ENCODE results near the gene MACROD2.

Gene MACROD2

DNA sequence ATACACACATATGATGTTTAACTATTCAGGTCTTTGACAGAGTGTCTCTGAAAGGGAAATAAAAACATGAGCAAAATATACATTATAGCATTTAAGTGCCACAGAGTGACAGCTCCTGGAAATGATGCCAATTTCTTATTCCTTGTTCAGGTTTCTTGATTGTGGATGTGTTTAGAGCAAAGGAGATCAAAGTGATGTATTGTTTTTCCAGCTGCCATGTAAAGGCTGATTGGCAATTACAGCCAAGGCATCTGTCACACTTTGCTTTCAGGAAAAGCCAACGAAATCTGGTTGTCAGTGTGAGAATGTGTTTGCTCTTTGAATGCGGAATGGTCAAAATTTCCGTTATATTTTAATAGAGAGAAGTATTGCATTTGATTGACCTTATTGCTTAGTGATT lies 689.9 kb downstream of the MACROD2 start:
- FAIRE-seq: no peak

DNA sequence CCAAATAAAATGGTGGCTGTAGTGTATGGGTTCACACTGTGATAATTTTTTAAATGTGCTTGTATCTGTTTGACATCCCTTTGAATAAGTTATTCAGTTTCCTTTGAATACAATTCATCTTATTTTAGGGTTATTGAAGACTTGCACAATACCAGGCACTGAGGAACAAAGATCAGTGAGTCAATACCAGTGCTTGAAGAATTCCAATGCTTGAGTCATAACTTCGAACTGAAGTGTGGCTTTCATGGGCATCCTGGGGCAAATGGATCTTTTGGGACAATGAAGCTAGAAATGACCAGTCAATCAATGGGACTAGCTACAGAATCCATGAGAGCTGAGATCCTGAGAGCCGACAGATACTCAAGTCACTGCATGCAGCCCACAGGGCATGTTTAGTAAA lies 692.0 kb downstream of the MACROD2 start:
- FAIRE-seq: no peak

DNA sequence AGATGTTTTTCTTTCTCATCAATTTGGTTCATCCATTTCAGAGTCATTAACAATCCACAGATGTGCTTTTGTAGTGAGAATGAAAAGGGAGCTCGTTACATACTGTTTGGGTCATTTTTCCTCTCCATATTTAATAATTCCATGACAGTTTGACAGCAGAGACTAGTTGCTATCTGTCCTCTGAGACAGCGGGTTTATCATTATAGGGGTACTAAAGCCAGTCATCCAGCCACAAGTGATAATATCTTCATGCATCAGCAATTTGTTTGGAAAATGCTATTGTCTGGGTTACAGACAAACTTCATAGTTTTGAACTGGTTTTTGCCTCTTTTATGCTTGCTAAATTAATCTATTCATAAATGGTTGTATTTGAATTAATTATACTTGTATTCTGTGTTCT lies 692.7 kb downstream of the MACROD2 start:
- FAIRE-seq: no peak

DNA sequence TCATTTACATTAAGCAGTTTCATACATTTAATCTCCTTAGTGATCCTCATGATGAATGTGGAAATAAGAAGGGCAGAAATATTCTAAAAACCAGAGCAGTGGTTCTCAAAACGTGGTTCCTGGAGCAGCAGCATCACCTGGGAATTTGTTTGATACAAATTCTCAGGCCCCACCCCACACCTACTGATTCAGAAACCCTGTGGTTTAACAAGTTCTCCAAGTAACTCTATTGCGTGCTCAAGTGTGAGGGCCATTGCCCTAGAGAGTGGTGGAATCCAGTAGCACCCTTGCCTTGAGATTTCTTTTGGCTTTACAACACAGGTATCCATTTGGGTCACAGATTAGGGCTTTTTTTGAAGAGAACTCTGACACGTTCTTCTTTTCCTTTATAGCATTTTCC lies 696.7 kb downstream of the MACROD2 start:
- no peak for FAIRE-seq

DNA sequence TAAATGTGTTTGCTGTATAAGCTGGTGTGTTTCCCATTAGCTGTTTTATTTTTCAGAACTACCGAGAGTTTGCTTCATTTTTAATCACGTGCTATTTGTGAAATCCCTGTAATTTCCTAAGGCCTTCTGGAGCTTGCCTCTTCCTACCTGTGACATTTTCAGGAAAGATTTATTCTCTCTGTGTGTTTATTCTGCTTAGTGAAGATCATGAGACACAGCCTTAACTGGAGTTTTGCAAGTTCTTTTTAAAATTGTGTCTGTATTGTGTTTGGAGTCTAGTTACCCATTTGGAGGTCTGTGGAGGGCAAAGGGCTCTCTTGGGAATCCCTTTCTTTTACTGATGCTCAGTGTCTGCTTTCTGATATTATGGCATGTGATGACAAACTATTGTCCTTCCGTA lies 701.2 kb downstream of the MACROD2 start:
- no peak for FAIRE-seq

DNA sequence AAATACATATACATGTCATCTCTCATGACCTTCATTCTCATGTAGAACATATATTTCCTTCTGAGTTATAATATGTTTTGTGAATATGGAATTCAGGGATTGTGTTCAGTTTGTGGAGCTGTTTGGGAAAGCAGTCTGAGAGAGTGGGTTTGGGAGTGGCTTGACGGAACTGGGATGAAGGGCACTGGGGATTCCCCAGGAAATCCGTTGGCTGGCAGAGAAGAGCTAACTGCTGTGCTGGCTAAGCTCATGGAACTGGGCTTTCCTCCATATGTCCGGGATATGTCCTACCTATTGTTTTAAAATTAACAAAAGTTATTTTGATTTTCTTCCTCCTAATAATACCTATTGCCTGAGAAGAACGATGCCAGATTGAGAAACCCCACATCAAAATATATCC lies 701.6 kb downstream of the MACROD2 start:
- no peak for FAIRE-seq

DNA sequence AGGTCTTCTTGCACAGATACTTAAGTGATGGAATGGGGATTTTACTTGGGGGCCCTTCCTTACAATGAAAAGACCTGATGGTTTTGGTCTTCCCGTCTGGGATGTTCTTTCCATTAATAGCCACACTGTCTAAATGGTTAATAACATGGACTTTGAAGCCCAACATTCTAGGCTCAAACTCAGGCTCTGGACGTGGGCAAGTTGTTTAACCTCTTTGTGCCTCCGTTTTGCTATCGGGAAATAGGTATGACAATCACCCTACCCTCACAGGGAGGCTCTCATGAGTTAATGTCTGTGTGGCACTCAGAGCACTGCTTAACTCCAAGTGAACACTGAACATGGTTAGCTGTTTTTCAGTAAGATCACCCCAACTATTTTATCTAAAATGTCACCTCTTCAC lies 702.8 kb downstream of the MACROD2 start:
- no peak for FAIRE-seq

DNA sequence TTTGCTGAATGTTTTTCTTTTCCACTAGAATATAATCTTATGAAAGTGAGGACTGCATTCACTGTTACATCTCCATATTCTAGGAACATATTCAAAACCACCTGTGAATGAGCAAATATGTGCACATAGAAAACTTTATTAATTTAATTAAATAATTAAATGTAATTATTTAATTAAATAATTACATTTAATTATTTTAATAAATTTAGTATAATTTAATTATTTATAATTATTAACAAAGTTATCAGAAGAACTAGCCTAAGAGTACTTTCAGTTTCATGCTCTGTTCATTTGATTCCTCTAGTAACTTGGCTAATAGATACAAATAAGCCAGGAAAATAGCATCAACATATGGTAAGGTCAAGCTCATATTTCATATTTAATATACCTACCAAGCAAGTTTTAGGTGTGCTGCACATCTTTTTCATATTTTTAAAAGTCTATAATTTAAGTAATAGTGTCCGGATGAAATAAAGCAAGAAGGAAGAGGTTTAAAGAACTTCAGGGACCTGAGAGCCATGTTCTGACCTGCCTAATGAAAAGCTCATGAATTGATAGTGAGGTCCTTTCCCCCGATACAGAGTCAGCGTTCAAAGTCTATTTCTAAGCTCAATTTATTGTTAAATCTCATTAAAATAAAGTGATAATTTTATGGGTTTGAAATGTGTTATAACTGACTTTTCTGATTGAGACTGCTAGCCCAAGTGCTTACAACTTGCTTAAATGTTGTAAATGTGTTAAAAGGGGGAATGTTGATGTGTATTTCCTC lies 703.5 kb downstream of the MACROD2 start:
- FAIRE-seq: peak; percentile 70

DNA sequence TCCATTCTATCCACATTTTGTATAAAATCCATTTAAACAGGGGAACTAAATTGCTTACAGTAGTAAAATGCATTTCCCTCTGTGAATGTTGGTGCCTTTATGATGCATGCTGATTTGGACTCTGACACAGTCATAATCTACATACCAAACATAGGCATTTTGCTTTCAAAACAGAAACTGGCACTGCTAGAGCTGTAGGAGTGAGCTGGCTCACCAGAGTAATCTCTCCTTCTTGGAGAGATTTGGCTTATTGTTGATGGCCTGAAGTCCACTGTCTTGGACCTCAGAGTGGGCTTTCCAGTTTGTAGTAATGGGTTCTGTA lies 705.3 kb downstream of the MACROD2 start:
- FAIRE-seq: no peak

DNA sequence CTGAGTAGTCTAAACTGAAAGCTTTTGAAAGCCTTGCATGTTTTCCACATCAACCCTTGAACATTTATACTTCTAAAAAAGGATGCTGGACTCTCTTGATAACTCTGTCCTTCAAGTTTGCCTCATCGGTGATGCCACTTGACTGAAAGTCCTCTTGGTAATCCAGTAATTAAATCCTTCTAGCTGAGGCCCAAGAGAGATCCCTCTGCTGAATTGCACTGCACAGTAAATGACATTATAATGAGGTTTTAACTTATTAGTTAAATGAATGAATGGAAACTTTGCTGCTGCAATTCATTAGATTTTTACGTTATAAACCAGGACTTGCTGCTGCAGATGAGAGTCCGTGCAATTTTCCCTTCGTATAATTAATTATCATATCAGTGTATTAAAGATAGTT lies 706.0 kb downstream of the MACROD2 start:
- FAIRE-seq: no peak

DNA sequence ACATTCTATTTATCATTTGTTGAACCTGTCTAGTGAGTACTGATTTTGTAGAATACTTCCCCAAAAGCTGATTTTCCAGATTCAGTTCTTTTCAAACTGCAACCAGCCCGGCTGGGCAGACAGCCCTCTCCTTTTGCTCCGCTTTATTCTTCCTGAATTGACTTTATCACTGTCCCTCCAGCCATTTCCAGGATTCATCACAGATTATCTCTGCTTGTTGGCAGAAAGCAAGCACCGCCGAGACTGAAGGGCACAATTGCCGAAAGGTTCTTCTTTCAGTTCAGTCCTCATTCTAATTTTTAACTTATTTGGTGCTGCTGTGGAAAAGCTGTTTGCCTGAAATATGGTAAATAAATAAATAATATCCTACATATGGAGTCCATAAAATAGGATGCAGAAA lies 711.2 kb downstream of the MACROD2 start:
- no peak for FAIRE-seq

DNA sequence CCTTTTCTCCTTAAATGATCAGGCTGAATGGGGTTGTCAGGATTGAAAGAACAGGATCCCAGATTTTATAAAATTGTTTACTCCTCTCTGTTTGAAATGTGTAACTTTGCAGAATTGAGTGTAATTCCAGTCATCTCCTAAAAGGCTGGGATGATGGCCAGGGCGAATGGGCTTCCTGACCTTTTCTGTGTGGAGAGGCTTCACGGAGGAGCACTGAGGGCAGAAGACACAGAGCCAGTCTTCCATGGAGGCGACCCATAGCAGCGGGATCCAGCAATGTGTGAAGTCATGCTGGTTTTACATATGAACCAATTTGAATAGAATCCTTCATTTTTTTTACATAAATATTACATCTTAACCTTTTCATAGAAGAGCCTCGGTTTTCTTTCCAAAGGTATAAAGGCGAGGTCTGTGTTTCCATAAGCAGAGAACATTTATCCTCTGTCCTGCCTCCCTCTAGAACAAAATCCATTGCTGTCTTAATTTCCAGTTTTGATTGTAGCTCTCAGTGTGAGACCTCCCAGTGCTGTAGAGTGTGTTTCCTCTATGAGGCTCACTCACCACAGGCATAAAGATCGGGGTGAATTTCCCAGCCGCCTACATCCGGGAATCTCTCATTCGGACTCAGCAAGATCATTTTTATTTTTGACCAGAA lies 711.8 kb downstream of the MACROD2 start:
- FAIRE-seq: no peak

DNA sequence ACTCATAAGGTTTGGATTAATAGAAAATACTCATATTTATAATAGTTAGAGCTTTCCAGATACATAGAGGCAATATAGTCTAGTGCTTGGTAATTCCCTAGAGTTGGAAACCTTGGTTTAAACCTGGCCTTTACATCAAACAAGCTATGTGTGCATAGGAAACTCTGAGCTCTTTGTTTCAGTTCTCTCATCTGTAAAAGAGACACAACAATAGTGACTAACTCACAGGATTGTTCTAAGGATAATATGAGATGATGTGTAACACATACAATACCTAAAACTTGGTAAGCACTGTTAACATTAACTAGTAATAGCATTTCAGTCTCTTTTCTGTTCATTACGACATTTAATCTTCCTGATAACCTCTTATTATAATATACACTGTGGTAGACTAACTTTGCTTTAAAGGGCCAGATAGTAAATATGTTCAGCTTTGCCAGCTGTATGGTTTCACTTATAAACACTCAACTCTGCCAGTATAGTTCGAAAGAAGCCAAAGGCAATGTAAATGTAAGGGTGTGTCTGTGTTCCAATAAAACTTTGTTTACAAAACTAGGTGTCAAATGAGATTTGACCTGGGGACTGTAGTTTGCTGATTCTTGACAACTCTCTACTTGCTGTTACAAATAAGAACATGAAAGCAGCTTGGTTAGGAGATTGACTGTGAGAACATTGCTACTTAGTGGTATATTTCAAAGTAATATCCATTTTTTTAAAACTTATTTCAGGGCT lies 712.7 kb downstream of the MACROD2 start:
- FAIRE-seq: no peak

DNA sequence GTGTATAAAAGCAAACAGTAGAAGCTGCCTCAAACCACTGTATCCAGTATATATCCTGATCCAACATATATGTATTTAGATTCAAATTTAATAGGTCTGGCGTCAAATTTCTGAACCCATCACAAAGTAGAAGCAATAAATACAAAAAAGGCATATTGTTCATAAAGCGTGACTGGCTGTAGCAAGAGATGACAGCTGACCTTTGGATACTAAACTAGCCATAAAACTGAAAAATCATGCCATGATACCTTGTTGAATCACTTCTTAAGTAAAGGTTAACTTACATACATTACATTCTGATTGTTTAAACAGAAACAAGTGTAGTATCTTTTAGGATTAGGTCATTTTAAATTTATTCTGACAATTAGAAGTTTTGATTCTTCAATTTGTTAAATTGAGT lies 714.1 kb downstream of the MACROD2 start:
- no peak for FAIRE-seq

DNA sequence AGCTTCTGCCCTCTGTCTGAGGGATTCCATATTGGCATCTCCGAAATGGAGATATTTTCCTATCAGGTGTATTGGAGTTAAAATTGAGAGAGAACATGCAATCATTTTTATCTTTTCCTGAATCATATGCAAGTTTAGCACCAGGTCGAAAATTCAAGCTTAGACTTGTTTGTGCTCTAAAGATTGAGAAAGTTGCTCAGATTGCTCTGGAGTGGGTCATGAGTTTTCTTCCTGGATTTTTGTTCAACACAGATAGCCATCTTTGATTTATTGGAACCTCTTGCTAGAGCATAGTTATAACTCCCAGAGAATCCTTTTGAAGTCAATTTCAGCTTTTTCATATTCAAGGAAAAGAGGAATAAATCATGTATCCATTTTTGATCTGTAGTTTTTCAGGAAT lies 715.6 kb downstream of the MACROD2 start:
- FAIRE-seq: no peak

DNA sequence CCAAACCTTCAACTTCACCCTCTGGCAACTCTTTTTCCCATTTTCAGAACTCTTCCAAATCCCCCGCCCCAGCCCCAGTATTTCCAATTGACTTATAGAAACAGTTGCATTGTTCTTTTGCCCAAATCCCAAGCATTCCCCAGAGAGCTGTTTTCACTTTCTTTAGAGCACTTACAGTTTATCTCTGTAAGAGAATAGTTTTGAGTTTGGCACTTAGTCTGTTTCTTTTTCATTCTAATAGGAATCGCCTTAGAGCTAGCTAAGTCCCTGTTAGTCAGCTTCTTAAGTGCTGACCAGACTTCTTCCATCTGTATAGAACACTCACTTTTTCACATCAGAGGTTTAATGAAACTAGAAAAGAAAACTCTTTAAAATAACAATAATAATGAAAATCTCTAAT lies 716.3 kb downstream of the MACROD2 start:
- no peak for FAIRE-seq

DNA sequence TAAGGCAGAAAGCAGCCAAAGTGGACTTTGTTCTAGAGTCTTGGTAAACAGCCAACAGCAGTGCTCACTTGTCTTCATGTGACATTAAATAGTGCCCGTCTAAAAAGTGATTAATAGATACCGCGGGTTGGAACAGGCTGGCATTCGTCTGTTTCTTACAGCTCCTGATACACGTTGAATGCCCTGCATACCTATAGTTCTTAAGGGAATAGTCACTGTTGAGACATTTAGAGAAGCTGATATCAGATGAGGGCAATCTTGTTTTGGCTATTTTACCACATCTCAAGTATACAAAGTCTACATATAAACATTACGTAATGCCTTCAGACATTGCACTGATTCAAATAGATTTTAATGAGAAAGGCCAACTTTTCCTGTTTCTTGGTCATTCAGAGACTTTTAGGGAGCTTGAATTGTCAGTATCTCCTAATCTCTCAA lies 717.0 kb downstream of the MACROD2 start:
- no peak for FAIRE-seq

DNA sequence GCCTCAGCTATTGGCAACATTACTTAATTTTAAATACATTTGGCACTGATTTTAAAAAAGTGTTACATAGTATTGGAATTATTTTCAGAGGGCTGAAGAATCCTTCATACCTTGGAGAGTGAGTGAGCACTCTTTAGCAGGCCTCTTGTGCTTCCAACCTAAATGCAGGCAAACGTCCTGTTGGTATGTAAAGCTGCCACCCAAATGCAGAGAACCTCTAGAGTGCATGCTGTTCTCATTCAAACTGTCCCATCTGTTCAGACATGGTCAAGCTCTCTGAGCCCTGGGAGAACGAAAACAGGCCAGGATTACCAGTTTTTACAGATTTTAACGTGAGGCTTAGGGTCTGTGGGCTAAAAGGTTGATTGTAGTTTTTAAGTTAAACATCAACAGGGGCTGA lies 720.1 kb downstream of the MACROD2 start:
- FAIRE-seq: no peak

DNA sequence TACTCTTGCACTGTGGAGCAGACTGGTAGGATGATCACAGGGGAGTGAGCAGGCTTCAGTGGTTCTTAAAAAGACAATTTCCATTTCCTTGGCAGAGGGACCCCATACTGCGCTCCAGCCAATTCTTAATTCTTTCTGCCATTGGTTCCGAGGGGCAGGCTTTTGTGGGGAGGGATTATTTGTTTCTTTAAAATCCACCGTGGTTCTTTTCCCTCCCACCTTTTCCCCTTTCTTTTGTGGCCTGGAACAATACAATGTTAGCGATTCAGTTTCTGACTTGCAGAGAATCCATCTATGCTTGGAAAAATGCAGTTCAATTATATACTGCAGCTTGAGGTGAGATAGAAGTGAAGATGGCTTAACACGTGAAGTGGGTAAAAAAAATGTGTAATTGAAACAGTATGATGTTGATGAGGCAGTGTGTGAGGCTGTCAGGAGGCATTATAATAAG lies 721.1 kb downstream of the MACROD2 start:
- no peak for FAIRE-seq

DNA sequence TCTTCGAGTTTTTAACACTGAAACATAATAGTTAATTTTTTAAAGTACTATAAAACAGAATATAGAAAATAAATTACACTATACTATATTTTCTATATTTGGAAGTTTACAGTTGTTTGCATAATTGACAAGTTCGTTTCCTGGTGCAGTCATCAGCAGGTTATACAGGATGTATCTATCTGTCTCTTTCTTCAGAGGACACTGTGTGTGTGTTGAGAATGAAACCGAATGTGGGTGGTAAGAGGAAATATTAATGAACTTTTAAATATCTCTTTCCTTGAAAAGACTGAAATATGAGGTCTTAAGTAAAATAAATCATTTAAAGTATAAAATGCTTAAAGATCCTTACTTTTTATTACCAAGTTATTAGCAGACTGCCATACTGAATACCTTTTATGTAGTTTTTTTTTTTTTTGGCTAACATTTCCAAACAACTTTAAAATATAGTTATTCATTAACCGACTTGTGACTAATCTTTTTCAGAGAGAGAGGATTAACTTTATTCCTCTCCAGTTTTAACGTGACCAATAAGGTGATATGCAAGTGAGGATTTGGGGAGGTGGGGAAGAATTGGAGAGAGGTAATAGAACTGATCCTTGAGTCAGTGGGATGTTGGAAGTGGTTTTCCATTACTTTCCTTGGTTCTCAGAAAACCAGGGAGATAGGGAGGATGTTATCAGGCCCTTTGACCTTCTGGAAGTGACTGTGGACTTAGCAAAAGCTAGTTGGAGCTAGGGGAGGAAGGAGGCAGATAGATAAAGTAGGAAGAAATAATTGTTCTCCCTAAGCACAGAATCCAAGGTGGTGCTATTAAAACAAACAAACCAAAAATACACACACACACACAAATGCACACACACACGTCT lies 722.1 kb downstream of the MACROD2 start:
- FAIRE-seq: no peak

DNA sequence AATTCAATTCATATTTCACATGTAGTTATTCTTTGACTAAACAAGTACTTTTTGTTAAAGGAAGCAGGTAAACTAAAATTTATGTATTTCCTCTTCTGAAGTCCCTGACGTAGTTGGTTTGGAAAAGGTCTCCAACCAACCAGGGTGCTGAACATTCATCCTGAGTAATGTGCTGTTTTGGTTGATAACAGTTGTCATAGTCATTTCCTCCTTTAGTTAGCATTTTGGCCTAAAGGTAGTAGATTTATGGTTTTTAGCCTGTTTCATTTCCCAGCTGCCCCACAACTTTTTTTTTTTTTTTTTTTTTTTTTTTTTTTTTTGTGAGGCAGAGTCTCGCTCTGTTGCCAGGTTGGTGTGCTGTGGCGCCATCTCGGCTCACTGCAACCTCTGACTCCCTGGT lies 724.9 kb downstream of the MACROD2 start:
- no peak for FAIRE-seq

DNA sequence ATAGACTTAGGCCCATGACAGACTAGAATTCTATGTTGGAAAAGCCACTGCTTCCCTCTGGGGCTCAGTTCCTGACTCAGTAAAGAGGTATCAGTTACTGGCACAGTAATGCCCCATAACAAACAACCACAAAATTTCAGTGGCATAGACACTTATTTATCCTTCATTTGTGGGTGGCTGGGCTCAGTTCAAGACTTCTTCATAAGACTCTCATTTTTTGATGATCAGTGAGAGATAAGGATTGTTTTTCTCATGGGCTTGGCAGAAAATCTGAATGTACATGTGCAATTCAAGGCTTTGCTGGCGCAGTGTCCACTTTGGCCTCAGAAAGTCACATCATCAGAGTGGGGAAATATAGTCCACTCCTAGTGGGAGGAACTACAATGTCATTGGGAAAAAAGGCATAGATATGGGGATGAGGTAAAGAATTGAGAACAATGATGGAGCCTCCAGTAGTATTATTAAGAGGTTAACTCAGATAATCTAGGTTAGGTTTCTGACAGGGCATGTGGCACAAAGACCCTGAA lies 726.7 kb downstream of the MACROD2 start:
- FAIRE-seq: no peak

DNA sequence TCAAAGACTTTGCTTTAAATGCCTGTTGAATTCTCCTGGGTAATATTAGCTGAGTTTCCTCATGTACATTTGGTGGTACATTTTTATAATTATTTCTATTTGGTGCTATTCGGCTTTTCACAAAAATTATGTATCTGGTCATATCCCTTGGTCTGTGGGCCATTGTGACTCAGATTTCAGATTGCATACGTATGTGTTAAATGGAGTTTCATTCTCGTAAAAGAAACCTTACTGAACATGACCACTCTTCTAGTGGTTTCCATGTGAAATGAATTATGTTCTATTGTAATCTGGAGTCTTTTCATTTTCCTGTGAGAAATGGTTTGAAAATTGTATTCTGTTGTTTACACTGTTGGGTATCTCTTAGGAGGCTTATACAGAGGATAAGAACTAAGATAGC lies 728.3 kb downstream of the MACROD2 start:
- FAIRE-seq: no peak

All from G401.6 (cell line).